Measurements from ENCODE around the gene CRADD.

DNA sequence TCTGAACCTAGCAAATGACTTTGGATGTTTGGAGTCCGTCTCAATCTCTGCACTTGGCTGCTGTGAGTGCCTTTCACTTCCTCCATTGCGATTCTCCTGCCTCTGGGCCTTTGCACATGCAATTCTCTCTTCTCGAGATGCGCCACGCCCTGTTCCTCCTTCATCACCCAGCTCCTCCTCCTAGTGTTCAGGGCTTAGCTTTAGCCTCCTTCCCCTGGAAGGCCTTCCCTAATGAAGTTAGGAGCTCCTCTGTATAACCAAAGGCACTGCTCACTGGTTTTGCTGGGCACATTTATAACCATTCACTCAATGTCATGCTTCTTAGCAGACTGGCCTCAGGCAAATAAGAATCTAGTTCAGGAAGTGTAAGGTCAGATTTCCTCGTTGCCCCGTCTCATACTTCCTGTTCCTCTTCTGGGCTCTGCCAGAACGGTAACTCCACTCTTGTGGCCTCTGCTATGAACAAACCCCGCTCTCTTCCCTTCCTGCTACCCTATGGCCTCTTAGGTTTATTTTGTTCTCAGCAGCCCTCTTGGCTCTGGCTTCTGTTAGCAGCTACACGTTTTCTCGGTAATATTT is 171.4 kb downstream of the CRADD start:
- no peak for TF ChIP-seq EZH2 (IDR thresholded peaks at IDR 0.05)
- TF ChIP-seq POLR2AphosphoS5 (IDR thresholded peaks at IDR 0.05; ENCODE audit: borderline replicate concordance, low read depth, low read length), result no peak
